ENCODE results near the gene RSPO3.

RSPO3 gene

GRCh38 chr6:127178746-127179145 lies 60.3 kb downstream of the RSPO3 start:
- no peak for DNase-seq (ENCODE audit: low read depth, low spot score)
- H3K9me3 ChIP-seq (ENCODE audit: low read depth, low read length) = no peaks in the 10 kb centered on the region
- no peak overlapping the region for H3K4me3 ChIP-seq
- no peak overlapping the region for H3K9ac ChIP-seq (ENCODE audit: insufficient read length)
- no peak overlapping the region for H3K27ac ChIP-seq
- no peak for TF ChIP-seq FOXP2 (optimal IDR thresholded peaks at IDR 0.05; ENCODE audit: control extremely low read depth, extremely low read length, insufficient read depth)
- TF ChIP-seq EZH2 (IDR thresholded peaks at IDR 0.05) = no peak
- no peak for TF ChIP-seq POLR2AphosphoS5 (IDR thresholded peaks at IDR 0.05; ENCODE audit: borderline replicate concordance, low read depth, low read length)
- H3K36me3 ChIP-seq (ENCODE audit: insufficient read depth, low read length) = no peaks in the 10 kb centered on the region

- no peaks in the 10 kb centered on the region for H3K36me3 ChIP-seq (ENCODE audit: insufficient read depth, low read length)
- no peak overlapping the region for H3K9ac ChIP-seq (ENCODE audit: insufficient read length)
- DNase-seq (ENCODE audit: low read depth, low spot score) = no peak
- no peaks in the 10 kb centered on the region for H3K9me3 ChIP-seq (ENCODE audit: low read depth, low read length)
- no peak for TF ChIP-seq FOXP2 (optimal IDR thresholded peaks at IDR 0.05; ENCODE audit: control extremely low read depth, extremely low read length, insufficient read depth)
- no peak for TF ChIP-seq POLR2AphosphoS5 (IDR thresholded peaks at IDR 0.05; ENCODE audit: borderline replicate concordance, low read depth, low read length)
- no peak for TF ChIP-seq EZH2 (IDR thresholded peaks at IDR 0.05)
- H3K4me3 ChIP-seq = no peak overlapping the region
- no peak overlapping the region for H3K27ac ChIP-seq
These were observed 62.0 kb downstream of the RSPO3 start for GRCh38 chr6:127180426-127180825.

GRCh38 chr6:127182501-127182900 lies 64.0 kb downstream of the RSPO3 start:
- no peaks in the 10 kb centered on the region for H3K9me3 ChIP-seq (ENCODE audit: low read depth, low read length)
- H3K4me3 ChIP-seq = no peak overlapping the region
- H3K36me3 ChIP-seq (ENCODE audit: insufficient read depth, low read length) = no peaks in the 10 kb centered on the region
- no peak overlapping the region for H3K9ac ChIP-seq (ENCODE audit: insufficient read length)
- TF ChIP-seq FOXP2 (optimal IDR thresholded peaks at IDR 0.05; ENCODE audit: control extremely low read depth, extremely low read length, insufficient read depth) = no peak
- TF ChIP-seq POLR2AphosphoS5 (IDR thresholded peaks at IDR 0.05; ENCODE audit: borderline replicate concordance, low read depth, low read length) = no peak
- no peak for TF ChIP-seq EZH2 (IDR thresholded peaks at IDR 0.05)
- no peak for DNase-seq (ENCODE audit: low read depth, low spot score)
- no peak overlapping the region for H3K27ac ChIP-seq

- Histone ChIP-seq H3K9me3 (ENCODE audit: low read depth, low read length) (no peaks in the 10 kb centered on the region), H3K9ac (ENCODE audit: insufficient read length) (no peak overlapping the region), H3K36me3 (ENCODE audit: insufficient read depth, low read length) (no peaks in the 10 kb centered on the region), H3K27ac (no peak overlapping the region), H3K4me3 (no peak overlapping the region)
- no peak for DNase-seq (ENCODE audit: low read depth, low spot score)
- TF ChIP-seq POLR2AphosphoS5 (IDR thresholded peaks at IDR 0.05; ENCODE audit: borderline replicate concordance, low read depth, low read length) (no peak), EZH2 (IDR thresholded peaks at IDR 0.05) (no peak), FOXP2 (optimal IDR thresholded peaks at IDR 0.05; ENCODE audit: control extremely low read depth, extremely low read length, insufficient read depth) (no peak)
These were observed 67.0 kb downstream of the RSPO3 start for GRCh38 chr6:127185437-127185995.

GRCh38 chr6:127186889-127187288 lies 68.4 kb downstream of the RSPO3 start:
- Histone ChIP-seq H3K4me3 (no peak overlapping the region), H3K9me3 (ENCODE audit: low read depth, low read length) (no peaks in the 10 kb centered on the region), H3K36me3 (ENCODE audit: insufficient read depth, low read length) (no peaks in the 10 kb centered on the region), H3K9ac (ENCODE audit: insufficient read length) (no peak overlapping the region), H3K27ac (no peak overlapping the region)
- no peak for TF ChIP-seq FOXP2 (optimal IDR thresholded peaks at IDR 0.05; ENCODE audit: control extremely low read depth, extremely low read length, insufficient read depth)
- no peak for TF ChIP-seq POLR2AphosphoS5 (IDR thresholded peaks at IDR 0.05; ENCODE audit: borderline replicate concordance, low read depth, low read length)
- no peak for TF ChIP-seq EZH2 (IDR thresholded peaks at IDR 0.05)
- DNase-seq (ENCODE audit: low read depth, low spot score) = no peak

GRCh38 chr6:127188744-127189143 lies 70.3 kb downstream of the RSPO3 start:
- Histone ChIP-seq H3K36me3 (ENCODE audit: insufficient read depth, low read length) (no peaks in the 10 kb centered on the region), H3K4me3 (no peak overlapping the region), H3K9me3 (ENCODE audit: low read depth, low read length) (no peaks in the 10 kb centered on the region), H3K9ac (ENCODE audit: insufficient read length) (no peak overlapping the region), H3K27ac (no peak overlapping the region)
- no peak for TF ChIP-seq FOXP2 (optimal IDR thresholded peaks at IDR 0.05; ENCODE audit: control extremely low read depth, extremely low read length, insufficient read depth)
- TF ChIP-seq EZH2 (IDR thresholded peaks at IDR 0.05) = no peak
- no peak for TF ChIP-seq POLR2AphosphoS5 (IDR thresholded peaks at IDR 0.05; ENCODE audit: borderline replicate concordance, low read depth, low read length)
- DNase-seq (ENCODE audit: low read depth, low spot score) = no peak

GRCh38 chr6:127190552-127190951 lies 72.1 kb downstream of the RSPO3 start:
- DNase-seq (ENCODE audit: low read depth, low spot score) = peak; percentile 32
- TF ChIP-seq EZH2 (IDR thresholded peaks at IDR 0.05) (no peak), FOXP2 (optimal IDR thresholded peaks at IDR 0.05; ENCODE audit: control extremely low read depth, extremely low read length, insufficient read depth) (no peak), POLR2AphosphoS5 (IDR thresholded peaks at IDR 0.05; ENCODE audit: borderline replicate concordance, low read depth, low read length) (no peak)
- no peak overlapping the region for H3K4me3 ChIP-seq
- H3K9ac ChIP-seq (ENCODE audit: insufficient read length) = no peak overlapping the region
- H3K36me3 ChIP-seq (ENCODE audit: insufficient read depth, low read length) = no peaks in the 10 kb centered on the region
- no peak overlapping the region for H3K27ac ChIP-seq
- H3K9me3 ChIP-seq (ENCODE audit: low read depth, low read length) = no peaks in the 10 kb centered on the region

- Histone ChIP-seq H3K9me3 (ENCODE audit: low read depth, low read length) (no peaks in the 10 kb centered on the region), H3K9ac (ENCODE audit: insufficient read length) (no peak overlapping the region), H3K36me3 (ENCODE audit: insufficient read depth, low read length) (no peaks in the 10 kb centered on the region), H3K4me3 (no peak overlapping the region), H3K27ac (no peak overlapping the region)
- TF ChIP-seq FOXP2 (optimal IDR thresholded peaks at IDR 0.05; ENCODE audit: control extremely low read depth, extremely low read length, insufficient read depth) (no peak), POLR2AphosphoS5 (IDR thresholded peaks at IDR 0.05; ENCODE audit: borderline replicate concordance, low read depth, low read length) (no peak), EZH2 (IDR thresholded peaks at IDR 0.05) (no peak)
- no peak for DNase-seq (ENCODE audit: low read depth, low spot score)
These were observed 73.2 kb downstream of the RSPO3 start for GRCh38 chr6:127191716-127192115.

Data from SK-N-MC (cell line).